KMS-11 (cell line): ENCODE measurements around the gene CNOT2.

Experiments
- H2AFZ ChIP-seq: fragments of 200-600 bp; sonication (generic); 2 replicates; pipeline ENCODE4 v1.6.1; 2016; ENCODE audit warnings: antibody characterized with exemption, mixed run types, low read depth
- H3K27ac ChIP-seq: fragments of 200-600 bp; sonication (generic); 2 replicates; pipeline ENCODE4 v1.6.1; 2016; ENCODE audit warnings: mild to moderate bottlenecking, mixed run types
- H3K27me3 ChIP-seq: fragments of 200-600 bp; sonication (generic); 2 replicates; pipeline ENCODE4 v1.6.1; 2017; ENCODE audit warnings: mild to moderate bottlenecking, low read depth, mixed run types, moderate library complexity; ENCODE audit not compliant: insufficient read depth
- H3K36me3 ChIP-seq: fragments of 200-600 bp; sonication (generic); 2 replicates; pipeline ENCODE4 v1.6.1; 2017; ENCODE audit warnings: mild to moderate bottlenecking, mixed run types; ENCODE audit not compliant: insufficient read depth
- H3K4me1 ChIP-seq: fragments of 200-600 bp; sonication (generic); 2 replicates; pipeline ENCODE4 v1.6.1; 2016; ENCODE audit warnings: mild to moderate bottlenecking, low read depth, mixed run types; ENCODE audit not compliant: poor library complexity, severe bottlenecking
- H3K4me2 ChIP-seq: fragments of 200-600 bp; sonication (generic); 2 replicates; pipeline ENCODE4 v1.7.0; 2016; ENCODE audit warnings: mild to moderate bottlenecking, mixed run types
- H3K4me3 ChIP-seq: fragments of 200-600 bp; sonication (generic); IDR thresholded peaks from 2 replicates; pipeline ENCODE4 v1.6.1; 2017; ENCODE audit warnings: low read depth, low read length, mixed read lengths; ENCODE audit not compliant: insufficient read depth
- H3K79me2 ChIP-seq: fragments of 200-600 bp; sonication (generic); 2 replicates; pipeline ENCODE4 v1.6.1; 2016; ENCODE audit warnings: low read depth, mixed run types; ENCODE audit not compliant: insufficient read depth
- H3K9ac ChIP-seq: fragments of 200-600 bp; sonication (generic); 2 replicates; pipeline ENCODE4 v1.6.1; 2016; ENCODE audit warnings: mild to moderate bottlenecking, mixed run types
- H4K20me1 ChIP-seq: fragments of 200-600 bp; sonication (generic); 2 replicates; pipeline ENCODE4 v1.6.1; 2016; ENCODE audit warnings: mild to moderate bottlenecking, mixed run types; ENCODE audit not compliant: insufficient read depth
- TF ChIP-seq, protein P1 (sequence below): fragments of 200-600 bp; sonication (generic); conservative IDR thresholded peaks from 2 replicates; pipeline ENCODE4 v1.6.1; 2017; ENCODE audit warnings: low read depth, mild to moderate bottlenecking, antibody characterized with exemption, low read length, moderate library complexity, mixed read lengths

CNOT2 gene

DNA sequence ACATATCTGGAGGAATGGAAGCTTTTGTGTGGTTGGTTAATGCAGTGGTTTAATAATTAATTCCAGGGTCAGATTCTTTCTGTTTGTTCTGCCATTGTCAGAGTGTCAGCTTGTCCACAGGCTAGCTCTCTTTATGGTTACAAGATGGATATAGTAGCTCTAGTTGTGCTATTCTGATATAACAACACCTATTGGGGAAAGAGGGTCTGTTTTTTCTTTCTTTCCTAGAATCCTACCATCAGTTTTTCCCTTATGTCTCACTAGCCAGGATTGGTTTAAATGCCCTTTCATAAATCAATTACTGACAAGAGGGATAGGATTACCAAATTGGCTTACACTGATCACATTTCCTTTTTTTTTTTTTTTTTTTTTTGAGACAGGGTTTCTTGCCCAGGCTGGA, 27.8 kb downstream of the CNOT2 start:
- H3K79me2 ChIP-seq = peaks cover 99% of the 10 kb centered on the region
- no peak overlapping the region for H2AFZ ChIP-seq
- no peak overlapping the region for H3K4me2 ChIP-seq
- H3K9ac ChIP-seq = no peak overlapping the region
- H3K4me1 ChIP-seq = peaks cover 23% of the 10 kb centered on the region
- no peak overlapping the region for H3K27ac ChIP-seq
- TF ChIP-seq, protein P1, sequence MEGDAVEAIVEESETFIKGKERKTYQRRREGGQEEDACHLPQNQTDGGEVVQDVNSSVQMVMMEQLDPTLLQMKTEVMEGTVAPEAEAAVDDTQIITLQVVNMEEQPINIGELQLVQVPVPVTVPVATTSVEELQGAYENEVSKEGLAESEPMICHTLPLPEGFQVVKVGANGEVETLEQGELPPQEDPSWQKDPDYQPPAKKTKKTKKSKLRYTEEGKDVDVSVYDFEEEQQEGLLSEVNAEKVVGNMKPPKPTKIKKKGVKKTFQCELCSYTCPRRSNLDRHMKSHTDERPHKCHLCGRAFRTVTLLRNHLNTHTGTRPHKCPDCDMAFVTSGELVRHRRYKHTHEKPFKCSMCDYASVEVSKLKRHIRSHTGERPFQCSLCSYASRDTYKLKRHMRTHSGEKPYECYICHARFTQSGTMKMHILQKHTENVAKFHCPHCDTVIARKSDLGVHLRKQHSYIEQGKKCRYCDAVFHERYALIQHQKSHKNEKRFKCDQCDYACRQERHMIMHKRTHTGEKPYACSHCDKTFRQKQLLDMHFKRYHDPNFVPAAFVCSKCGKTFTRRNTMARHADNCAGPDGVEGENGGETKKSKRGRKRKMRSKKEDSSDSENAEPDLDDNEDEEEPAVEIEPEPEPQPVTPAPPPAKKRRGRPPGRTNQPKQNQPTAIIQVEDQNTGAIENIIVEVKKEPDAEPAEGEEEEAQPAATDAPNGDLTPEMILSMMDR = no peak
- no peaks in the 10 kb centered on the region for H3K27me3 ChIP-seq
- no peaks in the 10 kb centered on the region; the same call in 1 of the 2 replicates for H3K36me3 ChIP-seq
- H3K4me3 ChIP-seq = no peak overlapping the region
- peaks cover 18% of the 10 kb centered on the region; the same call in 1 of the 2 replicates for H4K20me1 ChIP-seq

DNA sequence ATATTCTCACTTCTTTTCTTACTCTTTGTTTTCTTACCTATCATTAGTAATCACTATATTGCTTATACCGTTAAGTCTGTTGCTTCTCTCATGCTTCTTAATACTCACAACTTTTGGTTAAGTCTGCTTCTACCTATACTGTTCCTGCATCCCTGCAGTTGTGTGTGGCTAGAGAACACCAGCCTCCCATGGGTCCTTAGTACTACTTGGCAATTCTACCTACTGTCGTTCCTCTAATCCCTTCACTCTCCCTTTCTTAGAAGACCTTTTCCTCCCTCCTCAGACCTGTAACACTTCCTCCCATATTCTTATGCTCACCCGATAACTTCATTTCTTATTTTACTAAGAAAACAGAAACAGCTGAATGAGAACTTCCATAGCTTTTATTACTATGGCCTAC, 29.3 kb downstream of the CNOT2 start:
- H3K4me2 ChIP-seq = no peak overlapping the region
- TF ChIP-seq, protein P1 = no peak

DNA sequence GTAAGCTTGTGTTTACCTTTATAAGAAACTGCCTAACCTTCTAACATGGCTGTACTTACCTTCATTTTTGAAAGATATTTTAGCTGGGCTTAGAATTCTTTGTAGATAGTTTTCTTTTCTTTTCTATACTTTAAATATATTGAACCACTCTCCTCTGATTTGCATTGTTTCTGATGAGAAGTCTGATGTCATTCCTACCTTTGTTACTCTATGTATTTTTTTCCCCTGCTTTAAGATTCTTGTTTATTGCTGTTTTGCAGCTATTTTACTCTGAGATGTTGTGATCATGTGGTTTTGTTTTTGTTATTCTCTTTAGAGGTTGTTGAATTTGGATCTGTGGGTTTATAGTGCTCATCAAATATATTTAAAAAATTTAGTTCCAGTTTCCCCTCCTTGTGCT, 31.8 kb downstream of the CNOT2 start:
- H3K4me2 ChIP-seq = no peak overlapping the region
- peaks cover 86% of the 10 kb centered on the region for H3K79me2 ChIP-seq
- H3K27ac ChIP-seq = no peak overlapping the region
- H3K27me3 ChIP-seq = no peaks in the 10 kb centered on the region
- peaks cover 2% of the 10 kb centered on the region for H3K4me1 ChIP-seq
- TF ChIP-seq, protein P1 = no peak
- no peak overlapping the region for H2AFZ ChIP-seq
- H3K4me3 ChIP-seq = no peak overlapping the region
- H3K36me3 ChIP-seq = no peaks in the 10 kb centered on the region; the same call in none of the 2 replicates
- no peak overlapping the region for H3K9ac ChIP-seq
- peaks cover 19% of the 10 kb centered on the region; the same call in 1 of the 2 replicates for H4K20me1 ChIP-seq

More for the DNA sequence above, 29.3 kb downstream of the CNOT2 start:
- H3K9ac ChIP-seq = no peak overlapping the region
- H3K36me3 ChIP-seq = no peaks in the 10 kb centered on the region; the same call in 1 of the 2 replicates
- no peak overlapping the region for H2AFZ ChIP-seq
- H3K27me3 ChIP-seq = no peaks in the 10 kb centered on the region
- H4K20me1 ChIP-seq = peaks cover 17% of the 10 kb centered on the region; the same call in 1 of the 2 replicates
- no peak overlapping the region for H3K4me3 ChIP-seq
- H3K4me1 ChIP-seq = peaks cover 18% of the 10 kb centered on the region
- H3K27ac ChIP-seq = no peak overlapping the region
- peaks cover 99% of the 10 kb centered on the region for H3K79me2 ChIP-seq

DNA sequence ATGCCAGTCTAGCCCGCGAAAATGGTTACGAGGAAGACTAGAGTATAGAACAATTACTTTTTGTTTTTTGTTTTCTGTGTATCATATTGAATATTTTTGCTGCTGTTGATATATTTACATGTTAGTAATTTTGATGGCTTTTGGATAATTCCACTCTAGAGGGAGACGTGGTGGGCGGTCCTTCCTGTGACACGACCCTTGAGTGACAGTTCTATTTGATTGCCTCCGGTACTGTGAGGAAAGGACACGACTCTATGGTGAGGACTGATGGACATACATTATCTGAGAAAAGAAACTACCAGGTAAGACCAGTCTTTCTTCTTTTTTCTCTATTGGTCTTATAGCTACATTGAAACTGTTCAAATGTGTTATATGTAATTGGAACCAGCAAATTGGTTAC, 34.7 kb downstream of the CNOT2 start:
- peaks cover 67% of the 10 kb centered on the region for H3K79me2 ChIP-seq
- H3K27me3 ChIP-seq = no peaks in the 10 kb centered on the region
- H3K9ac ChIP-seq = no peak overlapping the region
- TF ChIP-seq, protein P1 = no peak
- H3K4me2 ChIP-seq = no peak overlapping the region
- no peaks in the 10 kb centered on the region for H3K4me1 ChIP-seq
- H2AFZ ChIP-seq = no peak overlapping the region
- H3K36me3 ChIP-seq = no peaks in the 10 kb centered on the region; the same call in none of the 2 replicates
- H4K20me1 ChIP-seq = peaks cover 11% of the 10 kb centered on the region; the same call in 1 of the 2 replicates
- no peak overlapping the region for H3K4me3 ChIP-seq
- H3K27ac ChIP-seq = no peak overlapping the region
